A549 (cell line): ENCODE measurements around the gene ZBTB12. TPM values are rescaled to one million over a fixed set of nuclear protein-coding genes. Genes with fewer than 3 reads are reported as not detected.

ENCODE experiments used
- ATAC-seq, 2 experiments: fragments of 200-7000 bp in 1 of 2; fragments of >200 bp in 1 of 2; cut with Nextera tagmentation in 1 of 2; cut with Tn5 transposase in 1 of 2; 3 replicates each; pipeline versions ENCODE4 v1.8.0 to v1.9.1; 2018 to 2020; ENCODE audit warnings: mild to moderate bottlenecking in 1 of 2, moderate library complexity in 1 of 2
- CTCF ChIA-PET: fragments of 300-600 bp; sonication (Branson Sonifier 250); formaldehyde crosslinking; extraction: SDS; loops from one replicate; lab custom pipeline; 2021; ENCODE audit warnings: antibody characterized with exemption, inconsistent platforms; lab: Yijun Ruan, JAX
- POLR2A ChIA-PET: fragments of 350-600 bp; formaldehyde crosslinking; extraction: SDS; loops from one replicate; lab custom pipeline; 2021; ENCODE audit warnings: antibody characterized with exemption, inconsistent platforms; lab: Yijun Ruan, JAX
- DNase-seq, 2 experiments: peaks; one replicate each; pipeline versions ENCODE4 v3.0.0 to v3.0.0-alpha.2; 2011 to 2016; ENCODE audit warnings: low read depth in 1 of 2, low spot score in 1 of 2
- FAIRE-seq: peaks from 2 replicates; lab custom pipeline; 2011; peaks lifted over from hg19 to GRCh38; lab: Jason Lieb, UNC
- H3K27ac ChIP-seq, 2 experiments: fragments of >200 bp; sonication (Bioruptor Twin); formaldehyde crosslinking; 3 replicates each; pipeline ENCODE4 v1.5.1; 2016 to 2017
- H3K4me1 ChIP-seq: fragments of >200 bp; sonication (Bioruptor Twin); formaldehyde crosslinking; 3 replicates; pipeline ENCODE4 v1.6.1; 2016
- H3K4me2 ChIP-seq: fragments of >200 bp; sonication (Bioruptor Twin); formaldehyde crosslinking; 3 replicates; pipeline ENCODE4 v1.6.1; 2016
- H3K4me3 ChIP-seq: fragments of >200 bp; sonication (Bioruptor Twin); formaldehyde crosslinking; 3 replicates; pipeline ENCODE4 v1.5.1; 2016
- H3K9me3 ChIP-seq: fragments of >200 bp; sonication (Bioruptor Twin); formaldehyde crosslinking; 3 replicates; pipeline ENCODE4 v1.6.1; 2016
- BHLHE40 ChIP-seq: IDR thresholded peaks from 2 replicates; pipeline ENCODE4 v1.6.1; 2012; ENCODE audit warnings: low read depth, low read length, inconsistent platforms
- CBX8 ChIP-seq: fragments of 200-600 bp; sonication (generic); IDR thresholded peaks from 2 replicates; pipeline ENCODE4 v1.6.1; 2016
- CEBPB ChIP-seq, 2 experiments: fragments of >200 bp in 1 of 2; sonication (Bioruptor Twin) in 1 of 2; formaldehyde crosslinking in 1 of 2; IDR thresholded peaks; 2 replicates each; pipeline ENCODE4 v1.6.1; 2012 to 2016
- CTCF ChIP-seq: fragments of >200 bp; sonication (Bioruptor Twin); formaldehyde crosslinking; IDR thresholded peaks from 3 replicates; pipeline ENCODE4 v1.5.1; 2016
- ESRRA ChIP-seq: fragments of 150-350 bp; IDR thresholded peaks from 2 replicates; pipeline ENCODE4 v1.6.1; 2014; ENCODE audit warnings: mild to moderate bottlenecking, low read length, borderline replicate concordance
- FOSB ChIP-seq: fragments of 250-450 bp; sonication (Bioruptor Pico); IDR thresholded peaks from 2 replicates; pipeline ENCODE4 v1.5.0; 2020; ENCODE audit warnings: mild to moderate bottlenecking, moderate library complexity
- FOXS1 ChIP-seq: fragments of 250-450 bp; sonication (Bioruptor Pico); IDR thresholded peaks from 2 replicates; pipeline ENCODE4 v1.5.0; 2020; ENCODE audit warnings: mild to moderate bottlenecking, moderate library complexity
- HDAC2 ChIP-seq: fragments of 200-600 bp; sonication (generic); IDR thresholded peaks from 2 replicates; pipeline ENCODE4 v1.6.1; 2016
- JUN ChIP-seq, 2 experiments: fragments of >200 bp; sonication (Bioruptor Twin); formaldehyde crosslinking; IDR thresholded peaks; 2 replicates in 1 of 2; 3 replicates in 1 of 2; pipeline ENCODE4 v1.6.1; 2016 to 2017
- JUNB ChIP-seq: fragments of >200 bp; sonication (Bioruptor Twin); formaldehyde crosslinking; IDR thresholded peaks from 2 replicates; pipeline ENCODE4 v1.6.1; 2016
- KDM5A ChIP-seq: fragments of 200-600 bp; sonication (generic); IDR thresholded peaks from 2 replicates; pipeline ENCODE4 v1.6.1; 2016; ENCODE audit warnings: antibody characterized with exemption, mild to moderate bottlenecking
- MAX ChIP-seq: IDR thresholded peaks from 2 replicates; pipeline ENCODE4 v1.6.1; 2012
- MAZ ChIP-seq: fragments of 150-350 bp; IDR thresholded peaks from 2 replicates; pipeline ENCODE4 v1.6.1; 2014; ENCODE audit warnings: antibody characterized with exemption, low read depth, low read length, borderline replicate concordance
- MYC ChIP-seq: IDR thresholded peaks from 2 replicates; pipeline ENCODE4 v1.6.1; 2012; ENCODE audit warnings: mild to moderate bottlenecking, inconsistent platforms, low read length, improper control_type of control experiment, borderline replicate concordance
- PBX3 ChIP-seq: IDR thresholded peaks from 2 replicates; pipeline ENCODE4 v1.6.1; 2012
- PHF8 ChIP-seq: fragments of 200-600 bp; sonication (generic); IDR thresholded peaks from 2 replicates; pipeline ENCODE4 v1.6.1; 2016; ENCODE audit warnings: low read depth, mild to moderate bottlenecking, antibody characterized with exemption, moderate library complexity, borderline replicate concordance
- RAD21 ChIP-seq, 2 experiments: fragments of >200 bp in 1 of 2; sonication (Bioruptor Twin) in 1 of 2; formaldehyde crosslinking in 1 of 2; IDR thresholded peaks in 1 of 2; conservative IDR thresholded peaks in 1 of 2; 2 replicates in 1 of 2; 3 replicates in 1 of 2; pipeline ENCODE4 v1.6.1; 2012 to 2018; ENCODE audit warnings: inconsistent platforms in 1 of 2
- RARB ChIP-seq: fragments of 250-450 bp; sonication (Bioruptor Pico); IDR thresholded peaks from 2 replicates; pipeline ENCODE4 v1.8.0; 2021; ENCODE audit warnings: mild to moderate bottlenecking, moderate library complexity
- RFX5 ChIP-seq: fragments of 450-650 bp; IDR thresholded peaks from 2 replicates; pipeline ENCODE4 v1.7.1; 2014; ENCODE audit warnings: antibody characterized with exemption, mild to moderate bottlenecking, moderate library complexity
- TFCP2L1 ChIP-seq: fragments of 250-450 bp; sonication (Bioruptor Pico); IDR thresholded peaks from 2 replicates; pipeline ENCODE4 v1.5.0; 2021; ENCODE audit warnings: mild to moderate bottlenecking
- TP53 ChIP-seq: fragments of 250-450 bp; sonication (Bioruptor Pico); IDR thresholded peaks from 2 replicates; pipeline ENCODE4 v1.5.0; 2021; ENCODE audit warnings: mild to moderate bottlenecking, moderate library complexity
- ZC3H11A ChIP-seq: fragments of 450-650 bp; IDR thresholded peaks from 2 replicates; pipeline ENCODE4 v1.6.1; 2014; ENCODE audit warnings: antibody characterized with exemption, mild to moderate bottlenecking
- ZNF302 ChIP-seq: fragments of 250-450 bp; sonication (Bioruptor Pico); IDR thresholded peaks from 2 replicates; pipeline ENCODE4 v1.9.0; 2021; ENCODE audit warnings: inconsistent platforms, mild to moderate bottlenecking, moderate library complexity
- WGBS: methylation state at CpG from one replicate; pipeline ENCODE4 v1.1.6; 2017; ENCODE audit errors: missing lambda C conversion rate; 5-methylcytosine and 5-hydroxymethylcytosine counted together
- polyA plus RNA-seq, 4 experiments: library from polyadenylated mRNA; depleted of rRNA in 3 of 4; stranded (reverse); fragments of >200 nt; fragmentation: RNase III in 1 of 4; extraction: RNeasy Plus Mini Kit Qiagen cat#74134 plus additional on column Dnase treatment in 1 of 4; gene quantifications; 2 replicates in 3 of 4; 3 replicates in 1 of 4; pipeline ENCODE4 v1.2.3, GENCODE V29; 2011 to 2017
- TF ChIP-seq, protein P1 (sequence below): fragments of 250-450 bp; sonication (Bioruptor Pico); IDR thresholded peaks from 2 replicates; pipeline ENCODE4 v1.5.0; 2021; ENCODE audit warnings: mild to moderate bottlenecking, moderate library complexity, borderline replicate concordance
- TF ChIP-seq, protein P2 (sequence below): IDR thresholded peaks from 2 replicates; pipeline ENCODE4 v1.6.1; 2012; ENCODE audit warnings: low read depth, borderline replicate concordance
- TF ChIP-seq, protein P3 (sequence below): fragments of >200 bp; sonication (Bioruptor Twin); formaldehyde crosslinking; IDR thresholded peaks from 3 replicates; pipeline ENCODE4 v1.6.1; 2016
- TF ChIP-seq, protein P4 (sequence below): fragments of 150-350 bp; IDR thresholded peaks from 2 replicates; pipeline ENCODE4 v1.6.1; 2014; ENCODE audit warnings: low read depth, mild to moderate bottlenecking, low read length

ZBTB12 gene
- polyA plus RNA-seq, 2 of the 4 experiments (the other 2 are of a cell fraction): 2.2 to 10.0 TPM

GRCh38 chr6:31881136-31881859 is 20.6 kb downstream of the ZBTB12 start:
- H3K4me3 ChIP-seq: no peak overlapping the region
- no peak for DNase-seq
- H3K4me1 ChIP-seq: no peaks in the 10 kb centered on the region
- no peak for ATAC-seq
- no peak overlapping the region for H3K4me2 ChIP-seq
- ChIA-PET CTCF (interaction anchor here (2.6 kb wide), 1 partner anchor 72 kb away, joined by 6 read pairs; no protein-coding TSS in a partner anchor), POLR2A (no interaction called here)
- no peak for FAIRE-seq
- TF ChIP-seq KDM5A (no peak), ESRRA (no peak), CBX8 (no peak), ZC3H11A (no peak), RAD21 (conservative IDR thresholded peaks at IDR 0.05 in 1 of 2, IDR thresholded peaks at IDR 0.05 in 1 of 2) (no peak), ZNF302 (no peak), TFCP2L1 (CRISPR knock-in tag) (no peak), FOSB (CRISPR knock-in tag) (no peak), RARB (CRISPR knock-in tag) (no peak), FOXS1 (CRISPR knock-in tag) (no peak), JUNB (no peak), MYC (no peak), BHLHE40 (no peak), MAX (no peak), HDAC2 (no peak)
- TF ChIP-seq, protein P1, sequence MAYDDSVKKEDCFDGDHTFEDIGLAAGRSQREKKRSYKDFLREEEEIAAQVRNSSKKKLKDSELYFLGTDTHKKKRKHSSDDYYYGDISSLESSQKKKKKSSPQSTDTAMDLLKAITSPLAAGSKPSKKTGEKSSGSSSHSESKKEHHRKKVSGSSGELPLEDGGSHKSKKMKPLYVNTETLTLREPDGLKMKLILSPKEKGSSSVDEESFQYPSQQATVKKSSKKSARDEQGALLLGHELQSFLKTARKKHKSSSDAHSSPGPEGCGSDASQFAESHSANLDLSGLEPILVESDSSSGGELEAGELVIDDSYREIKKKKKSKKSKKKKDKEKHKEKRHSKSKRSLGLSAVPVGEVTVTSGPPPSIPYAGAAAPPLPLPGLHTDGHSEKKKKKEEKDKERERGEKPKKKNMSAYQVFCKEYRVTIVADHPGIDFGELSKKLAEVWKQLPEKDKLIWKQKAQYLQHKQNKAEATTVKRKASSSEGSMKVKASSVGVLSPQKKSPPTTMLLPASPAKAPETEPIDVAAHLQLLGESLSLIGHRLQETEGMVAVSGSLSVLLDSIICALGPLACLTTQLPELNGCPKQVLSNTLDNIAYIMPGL: no peak
- TF ChIP-seq, protein P2, sequence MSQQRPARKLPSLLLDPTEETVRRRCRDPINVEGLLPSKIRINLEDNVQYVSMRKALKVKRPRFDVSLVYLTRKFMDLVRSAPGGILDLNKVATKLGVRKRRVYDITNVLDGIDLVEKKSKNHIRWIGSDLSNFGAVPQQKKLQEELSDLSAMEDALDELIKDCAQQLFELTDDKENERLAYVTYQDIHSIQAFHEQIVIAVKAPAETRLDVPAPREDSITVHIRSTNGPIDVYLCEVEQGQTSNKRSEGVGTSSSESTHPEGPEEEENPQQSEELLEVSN: no peak
- TF ChIP-seq, protein P3, sequence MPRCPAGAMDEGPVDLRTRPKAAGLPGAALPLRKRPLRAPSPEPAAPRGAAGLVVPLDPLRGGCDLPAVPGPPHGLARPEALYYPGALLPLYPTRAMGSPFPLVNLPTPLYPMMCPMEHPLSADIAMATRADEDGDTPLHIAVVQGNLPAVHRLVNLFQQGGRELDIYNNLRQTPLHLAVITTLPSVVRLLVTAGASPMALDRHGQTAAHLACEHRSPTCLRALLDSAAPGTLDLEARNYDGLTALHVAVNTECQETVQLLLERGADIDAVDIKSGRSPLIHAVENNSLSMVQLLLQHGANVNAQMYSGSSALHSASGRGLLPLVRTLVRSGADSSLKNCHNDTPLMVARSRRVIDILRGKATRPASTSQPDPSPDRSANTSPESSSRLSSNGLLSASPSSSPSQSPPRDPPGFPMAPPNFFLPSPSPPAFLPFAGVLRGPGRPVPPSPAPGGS: no peak
- TF ChIP-seq, protein P4, sequence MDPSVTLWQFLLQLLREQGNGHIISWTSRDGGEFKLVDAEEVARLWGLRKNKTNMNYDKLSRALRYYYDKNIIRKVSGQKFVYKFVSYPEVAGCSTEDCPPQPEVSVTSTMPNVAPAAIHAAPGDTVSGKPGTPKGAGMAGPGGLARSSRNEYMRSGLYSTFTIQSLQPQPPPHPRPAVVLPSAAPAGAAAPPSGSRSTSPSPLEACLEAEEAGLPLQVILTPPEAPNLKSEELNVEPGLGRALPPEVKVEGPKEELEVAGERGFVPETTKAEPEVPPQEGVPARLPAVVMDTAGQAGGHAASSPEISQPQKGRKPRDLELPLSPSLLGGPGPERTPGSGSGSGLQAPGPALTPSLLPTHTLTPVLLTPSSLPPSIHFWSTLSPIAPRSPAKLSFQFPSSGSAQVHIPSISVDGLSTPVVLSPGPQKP: no peak
- H3K9me3 ChIP-seq: no peaks in the 10 kb centered on the region
- WGBS: 89% methylated on average over 9 of the region's 9 CpGs
- no peak overlapping the region for H3K27ac ChIP-seq

DNA sequence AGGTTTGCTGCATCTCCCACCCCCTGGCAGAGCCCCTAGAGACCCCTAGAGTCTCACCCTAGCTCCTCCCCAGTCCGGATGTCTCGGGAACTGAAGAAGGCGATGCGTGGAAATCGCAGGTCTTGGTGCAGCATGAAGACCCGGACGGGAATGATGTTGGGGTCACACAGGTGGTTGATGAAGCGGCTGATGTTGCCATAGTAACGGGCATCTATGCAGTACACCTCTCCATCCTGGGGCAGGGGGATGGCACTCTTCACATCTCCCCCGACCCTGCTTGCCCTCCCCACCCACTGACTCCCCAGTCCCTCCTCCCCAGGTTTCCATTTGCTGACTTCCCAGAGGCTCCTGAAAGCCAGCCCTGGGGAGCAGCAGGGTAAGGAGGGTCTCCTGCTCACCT is 21.3 kb downstream of the ZBTB12 start:
- no peak overlapping the region for H3K4me3 ChIP-seq
- no peak overlapping the region for H3K27ac ChIP-seq
- no peak for TF ChIP-seq MAZ
- TF ChIP-seq TP53 (CRISPR knock-in tag): no peak
- no peak for TF ChIP-seq CTCF
- no peak for TF ChIP-seq CEBPB (IDR thresholded peaks at IDR 0.05)
- no peak for TF ChIP-seq BHLHE40
- no peak for TF ChIP-seq PBX3
- TF ChIP-seq RFX5: no peak
- TF ChIP-seq PHF8: no peak
- TF ChIP-seq ZNF302: no peak
- TF ChIP-seq MYC: no peak
- TF ChIP-seq JUN (IDR thresholded peaks at IDR 0.05): no peak
- ChIA-PET POLR2A (interaction anchor here (0.5 kb wide), 1 partner anchor 50 kb away, joined by 3 read pairs; no protein-coding TSS in a partner anchor), CTCF (interaction anchor here (1.1 to 4.0 kb wide), 2 partner anchors 8 to 44 kb away, joined by 3 to 25 read pairs; no protein-coding TSS in a partner anchor)
- DNase-seq (no peak), FAIRE-seq (no peak), ATAC-seq (no peak)
- H3K4me1 ChIP-seq: no peaks in the 10 kb centered on the region
- no peak overlapping the region for H3K4me2 ChIP-seq
- no peaks in the 10 kb centered on the region for H3K9me3 ChIP-seq
- 92% methylated on average over 10 of the region's 10 CpGs for WGBS
